ENCODE data around the gene E4F1. TPM values are rescaled to one million over a fixed set of nuclear protein-coding genes. Genes with fewer than 3 reads are reported as not detected.
A peak's percentile ranks its signal among the peaks of the same experiment; 100 is the strongest.

Gene E4F1
- total and polyA plus RNA-seq, 9 of the 15 experiments (the other 6 are each of a cell fraction or from before 2014, with no cell fraction given): 0.48 to 94.9 (median 20.4) TPM

GRCh38 chr16:2235234-2235651, 11.9 kb downstream of the E4F1 start (continued):
- TF ChIP-seq TCFL5 (CRISPR knock-in tag; conservative IDR thresholded peaks at IDR 0.05) (no peak), EGR1 (conservative IDR thresholded peaks at IDR 0.05) (no peak), MYNN (IDR thresholded peaks at IDR 0.05) (0 out of 2 replicates have a peak, but pooled peaks have one; percentile 8), MYNN (CRISPR knock-in tag; IDR thresholded peaks at IDR 0.05) (no peak), DEAF1 (CRISPR knock-in tag; IDR thresholded peaks at IDR 0.05) (no peak), RBM15 (IDR thresholded peaks at IDR 0.05; ENCODE audit: insufficient read depth, low read length) (no peak), CGGBP1 (CRISPR knock-in tag; IDR thresholded peaks at IDR 0.05) (no peak), KDM4B (IDR thresholded peaks at IDR 0.05; ENCODE audit: borderline replicate concordance in 2 of 2, low read depth in 1 of 2) (no peak)

GRCh38 chr16:2235695-2236336, 12.4 kb downstream of the E4F1 start:
- ATAC-seq: no peak
- no peak overlapping the region for H3K9ac ChIP-seq (ENCODE audit: insufficient read depth in 1 of 2, low read depth in 2 of 2, low read length in 2 of 2)
- in situ Hi-C loops (cut with MboI): no loop called here
- no peak for DNase-seq (ENCODE audit: extremely low read depth in 1 of 4, low spot score in 3 of 4)
- ChIA-PET POLR2A (interaction anchor here (1.2 to 2.6 kb wide), 2 partner anchors 10 to 14 kb away, joined by 3 to 20 read pairs; no protein-coding TSS in a partner anchor), CTCF (ENCODE audit: low intra/inter-chr PET ratio) (no interaction called here)
- WGBS (ENCODE audit: insufficient coverage, low coverage, missing lambda C conversion rate): 87% methylated on average over 17 of the region's 19 CpGs
- no peaks in the 10 kb centered on the region for H4K20me1 ChIP-seq (replicated peaks; ENCODE audit: control insufficient read depth, insufficient read depth, low read length)
- H3K4me1 ChIP-seq (replicated peaks in 1 of 2; ENCODE audit: control insufficient read depth in 2 of 2, insufficient read depth in 2 of 2, low read length in 2 of 2): peaks cover 0 to 55% of the 10 kb centered on the region in 2 experiments; a peak in 2 of 5 replicates
- H3K27me3 ChIP-seq (ENCODE audit: control insufficient read depth in 2 of 2, insufficient read depth in 2 of 2, low read length in 2 of 2): no peaks in the 10 kb centered on the region
- no peaks in the 10 kb centered on the region for H3K9me3 ChIP-seq (replicated peaks; ENCODE audit: control insufficient read depth, insufficient read depth, low read depth, low read length)
- no peak overlapping the region for H3K4me3 ChIP-seq
- FAIRE-seq: no peak
- H3K27ac ChIP-seq (ENCODE audit: extremely low read depth, low read depth, low read length): no peak overlapping the region
- no TSS peak for BruUV-seq (replicated peaks)
- H3K36me3 ChIP-seq (ENCODE audit: control insufficient read depth, insufficient read depth, low read length): peaks cover 69% of the 10 kb centered on the region; the same call in 2 of the 3 replicates
- H2AFZ ChIP-seq (ENCODE audit: low read depth, low read length): no peak overlapping the region
- no peak overlapping the region for H3K4me2 ChIP-seq (ENCODE audit: insufficient read depth, low read length)
- no peaks in the 10 kb centered on the region for H3K9me1 ChIP-seq (ENCODE audit: control insufficient read depth, insufficient read depth, low read length)
- intact Hi-C loops (cut with micrococcal nuclease): no loop called here
- no peaks in the 10 kb centered on the region for H3K79me2 ChIP-seq (ENCODE audit: control insufficient read depth, insufficient read depth, low read length)
- 0 out of 2 replicates have a peak, but pooled peaks have one; percentile 14 for TF ChIP-seq HNRNPL (IDR thresholded peaks at IDR 0.05; ENCODE audit: low read depth, low read length)
- no peak for TF ChIP-seq NFIC (IDR thresholded peaks at IDR 0.05)
- no peak for TF ChIP-seq DIDO1 (tag; IDR thresholded peaks at IDR 0.05; ENCODE audit: low read depth)
- TF ChIP-seq ETV5 (CRISPR knock-in tag; IDR thresholded peaks at IDR 0.05; ENCODE audit: low read depth): no peak
- 0 out of 2 replicates have a peak, but pooled peaks have one; percentile 3 for TF ChIP-seq E4F1 (CRISPR knock-in tag; IDR thresholded peaks at IDR 0.05; ENCODE audit: borderline replicate concordance)
- peak; percentile 35 for TF ChIP-seq HMGN3 (IDR thresholded peaks at IDR 0.05; ENCODE audit: borderline replicate concordance, extremely low read depth, insufficient read length, low read depth, low read length)
- TF ChIP-seq RBFOX2 (IDR thresholded peaks at IDR 0.05; ENCODE audit: low read depth, low read length): peak; percentile 8; the same call in 1 of the 2 replicates

All from K562 (cell line).